Cardiac fibroblast (primary cell): ENCODE results near the gene ERG.

Experiments
- DNase-seq, 2 donors: peaks; one replicate each; pipeline versions ENCODE4 v3.0.0 to v3.0.0-alpha.2; 2010; ENCODE audit warnings: low read depth in 2 of 2
- H3K4me3 ChIP-seq, 2 donors: replicated peaks in 1 of 2; 1 replicate in 1 of 2; 2 replicates in 1 of 2; pipeline ENCODE4 v1.5.1; 2011; ENCODE audit warnings: low read depth in 2 of 2, low read length in 2 of 2, mild to moderate bottlenecking in 2 of 2, moderate library complexity in 1 of 2
- TF ChIP-seq, protein P1 (sequence below): IDR thresholded peaks from one replicate; pipeline ENCODE4 v1.5.1; 2011; ENCODE audit warnings: low read depth, mild to moderate bottlenecking, low read length, inconsistent platforms

The ERG gene

DNA sequence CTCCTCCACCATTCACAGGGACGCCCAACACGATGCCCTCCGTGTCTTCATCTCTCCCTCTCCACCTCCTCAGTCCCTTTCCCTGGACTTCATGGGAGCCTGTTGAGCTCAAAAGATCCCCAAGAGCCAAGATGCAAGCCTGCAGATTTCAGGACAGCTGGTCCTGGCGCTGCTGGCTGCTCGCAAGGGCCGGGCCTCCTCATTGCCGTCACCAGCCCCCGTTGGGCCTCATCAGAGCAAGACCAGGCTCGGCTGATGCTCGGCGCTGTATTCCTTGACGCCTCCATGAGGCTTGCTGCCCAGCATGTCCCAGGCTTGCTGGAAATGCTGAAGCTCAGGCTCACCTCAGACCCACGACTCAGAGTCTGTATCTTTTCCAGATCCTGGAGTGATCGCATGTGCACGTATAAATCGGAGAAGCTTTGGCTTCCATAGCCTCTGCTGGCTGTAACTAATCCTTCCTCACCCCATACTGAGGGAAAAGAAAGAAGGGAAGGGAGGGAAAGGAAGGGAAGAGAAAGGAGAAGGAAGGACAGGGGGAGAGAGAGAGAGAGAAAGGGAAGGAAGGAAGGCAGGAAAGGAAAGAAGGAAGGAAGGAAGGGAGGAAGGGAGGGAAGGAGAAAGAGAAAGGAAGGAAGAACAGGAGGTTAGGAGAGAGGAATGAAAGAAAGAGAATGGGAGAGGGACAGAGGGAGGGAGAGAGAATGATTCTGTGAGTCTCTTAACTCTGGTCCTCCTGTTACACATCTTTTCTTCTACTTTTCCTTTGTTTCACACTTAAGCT is 146.9 kb downstream of the ERG start:
- DNase-seq: peak in 1 of 2 donors; percentile 11
- TF ChIP-seq, protein P1, sequence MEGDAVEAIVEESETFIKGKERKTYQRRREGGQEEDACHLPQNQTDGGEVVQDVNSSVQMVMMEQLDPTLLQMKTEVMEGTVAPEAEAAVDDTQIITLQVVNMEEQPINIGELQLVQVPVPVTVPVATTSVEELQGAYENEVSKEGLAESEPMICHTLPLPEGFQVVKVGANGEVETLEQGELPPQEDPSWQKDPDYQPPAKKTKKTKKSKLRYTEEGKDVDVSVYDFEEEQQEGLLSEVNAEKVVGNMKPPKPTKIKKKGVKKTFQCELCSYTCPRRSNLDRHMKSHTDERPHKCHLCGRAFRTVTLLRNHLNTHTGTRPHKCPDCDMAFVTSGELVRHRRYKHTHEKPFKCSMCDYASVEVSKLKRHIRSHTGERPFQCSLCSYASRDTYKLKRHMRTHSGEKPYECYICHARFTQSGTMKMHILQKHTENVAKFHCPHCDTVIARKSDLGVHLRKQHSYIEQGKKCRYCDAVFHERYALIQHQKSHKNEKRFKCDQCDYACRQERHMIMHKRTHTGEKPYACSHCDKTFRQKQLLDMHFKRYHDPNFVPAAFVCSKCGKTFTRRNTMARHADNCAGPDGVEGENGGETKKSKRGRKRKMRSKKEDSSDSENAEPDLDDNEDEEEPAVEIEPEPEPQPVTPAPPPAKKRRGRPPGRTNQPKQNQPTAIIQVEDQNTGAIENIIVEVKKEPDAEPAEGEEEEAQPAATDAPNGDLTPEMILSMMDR: no peak
- H3K4me3 ChIP-seq: no peak overlapping the region

DNA sequence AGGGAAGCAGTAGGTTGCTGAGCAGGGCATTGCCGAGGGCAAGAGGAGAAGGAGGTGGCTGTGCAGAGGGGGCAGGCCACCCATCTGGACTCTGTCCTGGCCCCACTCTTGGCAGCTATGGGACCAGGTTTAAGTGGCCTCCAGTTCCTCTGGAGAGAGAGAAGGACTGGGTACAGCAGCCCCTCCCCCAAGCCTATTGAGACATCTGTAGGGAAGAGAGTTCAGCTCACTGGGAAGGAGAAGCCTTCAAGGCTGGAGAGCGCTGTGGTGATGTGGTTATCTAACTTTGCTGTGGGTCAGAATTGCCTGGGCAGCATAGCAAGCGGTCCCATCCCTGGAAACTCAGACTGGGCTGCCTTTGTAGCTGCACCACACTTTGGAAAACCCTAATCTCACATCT is 147.6 kb downstream of the ERG start:
- TF ChIP-seq, protein P1: no peak
- H3K4me3 ChIP-seq: no peak overlapping the region
- peak in 1 of 2 donors; percentile 15 for DNase-seq

DNA sequence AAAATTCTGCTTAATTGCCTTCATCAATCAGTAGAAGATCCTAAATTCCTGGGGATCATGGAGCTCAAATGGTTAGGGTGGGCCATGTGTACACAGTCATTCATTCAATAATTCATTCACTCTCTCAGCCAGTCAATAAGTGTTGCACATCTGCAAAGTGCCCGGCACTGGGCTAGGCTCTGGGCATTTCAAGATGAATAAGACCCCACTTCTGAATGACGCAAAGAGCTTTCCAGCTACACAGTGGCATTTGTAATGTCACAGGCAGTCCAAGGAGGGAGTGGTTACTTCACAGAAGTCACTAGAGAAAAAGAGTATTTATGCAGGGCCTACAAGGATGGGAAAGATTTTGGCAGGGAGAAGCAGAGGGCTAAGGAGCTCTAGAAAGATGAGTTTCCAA is 148.3 kb downstream of the ERG start:
- TF ChIP-seq, protein P1: no peak
- DNase-seq: no peak
- no peak overlapping the region for H3K4me3 ChIP-seq

- peak; percentile 5 to 87 for DNase-seq
- TF ChIP-seq, protein P1: no peak
- no peak overlapping the region for H3K4me3 ChIP-seq
These were observed 149.0 kb downstream of the ERG start for GRCh38 chr21:38349111-38349746.

DNA sequence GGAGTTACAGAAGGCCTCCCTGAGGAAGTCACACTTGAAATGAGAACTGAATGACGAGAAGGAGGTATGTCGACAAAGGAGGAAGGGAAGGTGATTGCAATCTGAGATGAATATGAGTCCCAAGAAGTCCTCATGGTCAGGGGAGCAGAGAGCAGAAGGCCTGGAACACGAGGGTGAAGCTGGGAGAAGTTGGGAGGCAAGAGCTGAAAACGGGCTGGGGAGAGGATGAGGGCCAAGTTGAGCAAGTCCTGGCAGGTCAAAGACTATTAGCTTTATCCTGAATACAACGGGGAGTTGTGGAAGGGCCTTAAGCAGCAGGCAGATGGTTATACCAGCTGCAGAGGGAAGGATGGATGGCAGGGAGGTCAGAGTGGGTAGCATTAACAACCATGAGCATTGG is 152.0 kb downstream of the ERG start:
- TF ChIP-seq, protein P1: no peak
- no peak overlapping the region for H3K4me3 ChIP-seq
- no peak for DNase-seq

DNA sequence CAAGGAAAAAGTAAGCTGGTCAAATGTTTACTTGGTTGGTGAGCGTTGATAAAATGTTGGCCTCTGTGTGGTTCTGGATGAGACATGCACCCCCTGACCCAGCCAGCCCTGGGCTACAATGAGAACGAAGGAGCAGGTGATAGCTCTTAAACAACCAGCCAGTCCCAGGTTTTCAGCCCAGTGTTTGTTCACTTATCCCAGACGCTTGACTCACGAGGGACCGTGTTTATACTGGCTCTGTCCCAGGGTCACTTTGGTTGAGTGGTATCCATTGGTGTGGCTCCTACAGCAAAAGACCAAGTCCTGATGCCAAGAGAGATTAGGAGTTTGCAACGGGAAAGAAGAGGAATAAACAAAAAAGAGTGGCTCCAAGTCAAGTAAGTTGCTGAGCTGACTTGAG is 154.6 kb downstream of the ERG start:
- TF ChIP-seq, protein P1: no peak
- peak; percentile 29 to 67 for DNase-seq
- H3K4me3 ChIP-seq: no peak overlapping the region
